ENCODE results near the gene TIPRL. TPM values are rescaled to one million over a fixed set of nuclear protein-coding genes. Genes with fewer than 3 reads are reported as not detected.

Gene TIPRL
- total RNA-seq, 4 donors from 2014 or later: 19.3 to 25.7 (median 21.7) TPM

GRCh38 chr1:168135116-168135920 lies 43.4 kb upstream of the TIPRL start:
- no peaks in the 10 kb centered on the region for H3K9me3 ChIP-seq
- no peak overlapping the region for H3K27ac ChIP-seq
- 29 to 32% methylated on average over 12 of the region's 12 CpGs for WGBS, 2 donors
- no peaks in the 10 kb centered on the region for H3K27me3 ChIP-seq
- peaks cover 8 to 14% of the 10 kb centered on the region in 2 donors for H3K4me1 ChIP-seq
- peak overlapping the region in 2 of 3 donors; percentile 62 to 75 for H3K4me3 ChIP-seq (replicated peaks in 1 of 3)
- DNase-seq: no peak
- intact Hi-C loops (cut with DNase I): no loop called here
- no peaks in the 10 kb centered on the region for H3K36me3 ChIP-seq
- TF ChIP-seq CTCF (IDR thresholded peaks at IDR 0.05): no peak
- no peak for TF ChIP-seq POLR2A (IDR thresholded peaks at IDR 0.05)

GRCh38 chr1:168135921-168136708 lies 42.6 kb upstream of the TIPRL start:
- peak; percentile 17 to 32 for DNase-seq
- no peak for TF ChIP-seq CTCF (IDR thresholded peaks at IDR 0.05)
- no peak for TF ChIP-seq POLR2A (IDR thresholded peaks at IDR 0.05)

GRCh38 chr1:168136709-168137514 lies 41.9 kb upstream of the TIPRL start, which contains the start of gene GPR161:
Gene GPR161, minus strand, starts transcription at chr1:168136930. Its CDS starts 32,080 bp downstream, at chr1:168104850.
- Histone ChIP-seq H3K4me1 (peaks cover 8 to 14% of the 10 kb centered on the region in 2 donors), H3K36me3 (no peaks in the 10 kb centered on the region), H3K27me3 (no peaks in the 10 kb centered on the region), H3K4me3 (replicated peaks in 1 of 3) (peak within 1 kb of the TSS; percentile 48 to 75 (median 62)), H3K27ac (peak within 1 kb of the TSS; percentile 4 to 81 (median 57)), H3K9me3 (no peaks in the 10 kb centered on the region)
- DNase-seq: peak; percentile 38 to 47
- no peak for TF ChIP-seq CTCF (IDR thresholded peaks at IDR 0.05)
- TF ChIP-seq POLR2A (IDR thresholded peaks at IDR 0.05): no peak
- intact Hi-C loops (cut with DNase I): no loop called here
- 1% methylated on average over 39 to 48 of the region's 86 CpGs for WGBS, 2 donors

More at GRCh38 chr1:168135921-168136708, 42.6 kb upstream of the TIPRL start:
- no peaks in the 10 kb centered on the region for H3K36me3 ChIP-seq
- intact Hi-C loops (cut with DNase I): no loop called here
- 0 to 3% methylated on average over 7 to 14 of the region's 63 CpGs for WGBS, 2 donors
- H3K4me1 ChIP-seq: peaks cover 8 to 14% of the 10 kb centered on the region in 2 donors
- peak overlapping the region in 1 of 3 donors; percentile 3 for H3K27ac ChIP-seq
- H3K4me3 ChIP-seq (replicated peaks in 1 of 3): peak overlapping the region; percentile 48 to 75 (median 62)
- H3K27me3 ChIP-seq: no peaks in the 10 kb centered on the region
- no peaks in the 10 kb centered on the region for H3K9me3 ChIP-seq

- Histone ChIP-seq H3K27me3 (no peaks in the 10 kb centered on the region), H3K36me3 (no peaks in the 10 kb centered on the region), H3K9me3 (no peaks in the 10 kb centered on the region), H3K4me1 (peaks cover 8 to 14% of the 10 kb centered on the region in 2 donors), H3K4me3 (replicated peaks in 1 of 3) (peak overlapping the region in 2 of 3 donors; percentile 35 to 62), H3K27ac (peak overlapping the region; percentile 4 to 81 (median 57))
- no peak for DNase-seq
- no peak for TF ChIP-seq CTCF (IDR thresholded peaks at IDR 0.05)
- no peak for TF ChIP-seq POLR2A (IDR thresholded peaks at IDR 0.05)
- intact Hi-C loops (cut with DNase I): no loop called here
- 1 to 10% methylated on average over 6 of the region's 6 CpGs for WGBS, 2 donors
These were observed 41.3 kb upstream of the TIPRL start for GRCh38 chr1:168137515-168137821.

All from thyroid gland (tissue), 4 donors.